HepG2 (cell line): ENCODE measurements around the gene DCAF4L1. TPM values are rescaled to one million over a fixed set of nuclear protein-coding genes. Genes with fewer than 3 reads are reported as not detected.
A peak's percentile ranks its signal among the peaks of the same experiment; 100 is the strongest.

Source experiments
- DPF2 ChIP-seq: sonication (generic); formaldehyde crosslinking; IDR thresholded peaks from 2 replicates; pipeline ENCODE4 v1.4.0; 2020; ENCODE audit warnings: mild to moderate bottlenecking, low read depth, missing genetic modification reagents, borderline replicate concordance
- FOXO4 ChIP-seq: sonication (generic); formaldehyde crosslinking; conservative IDR thresholded peaks from 2 replicates; pipeline ENCODE4 v1.8.1; 2023; ENCODE audit warnings: missing genetic modification reagents
- HOXA3 ChIP-seq: sonication (generic); formaldehyde crosslinking; IDR thresholded peaks from 2 replicates; pipeline ENCODE4 v1.5.0; 2020; ENCODE audit warnings: missing genetic modification reagents
- JUN ChIP-seq: sonication (generic); formaldehyde crosslinking; IDR thresholded peaks from 2 replicates; pipeline ENCODE4 v1.4.0; 2020; ENCODE audit warnings: mild to moderate bottlenecking, missing genetic modification reagents
- SNAPC4 ChIP-seq: sonication (generic); formaldehyde crosslinking; IDR thresholded peaks from 2 replicates; pipeline ENCODE4 v1.4.0; 2020; ENCODE audit warnings: mild to moderate bottlenecking, missing genetic modification reagents
- U2AF2 ChIP-seq: fragments of 200-400 bp; formaldehyde crosslinking; IDR thresholded peaks from 2 replicates; pipeline ENCODE4 v1.6.1; 2017; ENCODE audit warnings: low read depth, mild to moderate bottlenecking, low read length
- ZNF770 ChIP-seq: sonication (generic); formaldehyde crosslinking; IDR thresholded peaks from 2 replicates; pipeline ENCODE4 v1.5.0; 2020; ENCODE audit warnings: mild to moderate bottlenecking, missing genetic modification reagents
- polyA plus RNA-seq, 8 experiments: library from polyadenylated mRNA; depleted of rRNA in 3 of 8; stranded (reverse) in 7 of 8; unstranded in 1 of 8; fragments of >200 nt; fragmentation: Illumina TruSeq in 4 of 8; extraction: Trizol in 4 of 8; gene quantifications; 2 replicates each; pipeline versions ENCODE4 v1.2.1 to v1.2.3, GENCODE V29; 2011 to 2016; ENCODE audit warnings: low read depth in 4 of 8, missing spikeins in 1 of 8, mixed read lengths in 1 of 8; ENCODE audit not compliant: insufficient read depth in 1 of 8
- total RNA-seq, 5 experiments: library from RNA; depleted of rRNA; stranded (reverse); fragments of >200 nt; fragmentation: Illumina TruSeq; extraction: Trizol; gene quantifications; 2 replicates each; pipeline ENCODE4 v1.2.3, GENCODE V29; 2016; ENCODE audit warnings: low read depth in 1 of 5
- TF ChIP-seq, protein P1 (sequence below): sonication (generic); formaldehyde crosslinking; conservative IDR thresholded peaks from 2 replicates; pipeline ENCODE4 v1.8.0; 2022; ENCODE audit warnings: mild to moderate bottlenecking, moderate library complexity, missing genetic modification reagents
- TF ChIP-seq, protein P2 (sequence below): sonication (generic); formaldehyde crosslinking; IDR thresholded peaks from 2 replicates; pipeline ENCODE4 v1.4.0; 2020; ENCODE audit warnings: missing genetic modification reagents, borderline replicate concordance
- TF ChIP-seq, protein P3 (sequence below): sonication (generic); formaldehyde crosslinking; IDR thresholded peaks from 2 replicates; pipeline ENCODE4 v1.5.1; 2020; ENCODE audit warnings: mild to moderate bottlenecking, missing genetic modification reagents, moderate library complexity

The DCAF4L1 gene
- total and polyA plus RNA-seq, 2 of the 13 experiments (the other 11 are each of a cell fraction or from before 2014, with no cell fraction given) = 0.05 to 0.09 TPM

GRCh38 chr4:41934514-41934900 lies 47.0 kb upstream of the DCAF4L1 start (continued):
- peak; percentile 12; the same call in 1 of the 2 replicates for TF ChIP-seq SNAPC4
- TF ChIP-seq, protein P1, sequence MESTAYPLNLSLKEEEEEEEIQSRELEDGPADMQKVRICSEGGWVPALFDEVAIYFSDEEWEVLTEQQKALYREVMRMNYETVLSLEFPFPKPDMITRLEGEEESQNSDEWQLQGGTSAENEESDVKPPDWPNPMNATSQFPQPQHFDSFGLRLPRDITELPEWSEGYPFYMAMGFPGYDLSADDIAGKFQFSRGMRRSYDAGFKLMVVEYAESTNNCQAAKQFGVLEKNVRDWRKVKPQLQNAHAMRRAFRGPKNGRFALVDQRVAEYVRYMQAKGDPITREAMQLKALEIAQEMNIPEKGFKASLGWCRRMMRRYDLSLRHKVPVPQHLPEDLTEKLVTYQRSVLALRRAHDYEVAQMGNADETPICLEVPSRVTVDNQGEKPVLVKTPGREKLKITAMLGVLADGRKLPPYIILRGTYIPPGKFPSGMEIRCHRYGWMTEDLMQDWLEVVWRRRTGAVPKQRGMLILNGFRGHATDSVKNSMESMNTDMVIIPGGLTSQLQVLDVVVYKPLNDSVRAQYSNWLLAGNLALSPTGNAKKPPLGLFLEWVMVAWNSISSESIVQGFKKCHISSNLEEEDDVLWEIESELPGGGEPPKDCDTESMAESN (CRISPR knock-in tag) = no peak
- no peak for TF ChIP-seq FOXO4 (CRISPR knock-in tag)
- TF ChIP-seq HOXA3 (CRISPR knock-in tag) = no peak
- no peak for TF ChIP-seq U2AF2
- no peak for TF ChIP-seq DPF2 (CRISPR knock-in tag)
- 0 out of 2 replicates have a peak, but pooled peaks have one; percentile 13 for TF ChIP-seq ZNF770 (CRISPR knock-in tag)
- no peak for TF ChIP-seq JUN (CRISPR knock-in tag)
- TF ChIP-seq, protein P2, sequence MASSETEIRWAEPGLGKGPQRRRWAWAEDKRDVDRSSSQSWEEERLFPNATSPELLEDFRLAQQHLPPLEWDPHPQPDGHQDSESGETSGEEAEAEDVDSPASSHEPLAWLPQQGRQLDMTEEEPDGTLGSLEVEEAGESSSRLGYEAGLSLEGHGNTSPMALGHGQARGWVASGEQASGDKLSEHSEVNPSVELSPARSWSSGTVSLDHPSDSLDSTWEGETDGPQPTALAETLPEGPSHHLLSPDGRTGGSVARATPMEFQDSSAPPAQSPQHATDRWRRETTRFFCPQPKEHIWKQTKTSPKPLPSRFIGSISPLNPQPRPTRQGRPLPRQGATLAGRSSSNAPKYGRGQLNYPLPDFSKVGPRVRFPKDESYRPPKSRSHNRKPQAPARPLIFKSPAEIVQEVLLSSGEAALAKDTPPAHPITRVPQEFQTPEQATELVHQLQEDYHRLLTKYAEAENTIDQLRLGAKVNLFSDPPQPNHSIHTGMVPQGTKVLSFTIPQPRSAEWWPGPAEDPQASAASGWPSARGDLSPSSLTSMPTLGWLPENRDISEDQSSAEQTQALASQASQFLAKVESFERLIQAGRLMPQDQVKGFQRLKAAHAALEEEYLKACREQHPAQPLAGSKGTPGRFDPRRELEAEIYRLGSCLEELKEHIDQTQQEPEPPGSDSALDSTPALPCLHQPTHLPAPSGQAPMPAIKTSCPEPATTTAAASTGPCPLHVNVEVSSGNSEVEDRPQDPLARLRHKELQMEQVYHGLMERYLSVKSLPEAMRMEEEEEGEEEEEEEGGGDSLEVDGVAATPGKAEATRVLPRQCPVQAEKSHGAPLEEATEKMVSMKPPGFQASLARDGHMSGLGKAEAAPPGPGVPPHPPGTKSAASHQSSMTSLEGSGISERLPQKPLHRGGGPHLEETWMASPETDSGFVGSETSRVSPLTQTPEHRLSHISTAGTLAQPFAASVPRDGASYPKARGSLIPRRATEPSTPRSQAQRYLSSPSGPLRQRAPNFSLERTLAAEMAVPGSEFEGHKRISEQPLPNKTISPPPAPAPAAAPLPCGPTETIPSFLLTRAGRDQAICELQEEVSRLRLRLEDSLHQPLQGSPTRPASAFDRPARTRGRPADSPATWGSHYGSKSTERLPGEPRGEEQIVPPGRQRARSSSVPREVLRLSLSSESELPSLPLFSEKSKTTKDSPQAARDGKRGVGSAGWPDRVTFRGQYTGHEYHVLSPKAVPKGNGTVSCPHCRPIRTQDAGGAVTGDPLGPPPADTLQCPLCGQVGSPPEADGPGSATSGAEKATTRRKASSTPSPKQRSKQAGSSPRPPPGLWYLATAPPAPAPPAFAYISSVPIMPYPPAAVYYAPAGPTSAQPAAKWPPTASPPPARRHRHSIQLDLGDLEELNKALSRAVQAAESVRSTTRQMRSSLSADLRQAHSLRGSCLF = peak; percentile 18; the same call in 1 of the 2 replicates
- TF ChIP-seq, protein P3, sequence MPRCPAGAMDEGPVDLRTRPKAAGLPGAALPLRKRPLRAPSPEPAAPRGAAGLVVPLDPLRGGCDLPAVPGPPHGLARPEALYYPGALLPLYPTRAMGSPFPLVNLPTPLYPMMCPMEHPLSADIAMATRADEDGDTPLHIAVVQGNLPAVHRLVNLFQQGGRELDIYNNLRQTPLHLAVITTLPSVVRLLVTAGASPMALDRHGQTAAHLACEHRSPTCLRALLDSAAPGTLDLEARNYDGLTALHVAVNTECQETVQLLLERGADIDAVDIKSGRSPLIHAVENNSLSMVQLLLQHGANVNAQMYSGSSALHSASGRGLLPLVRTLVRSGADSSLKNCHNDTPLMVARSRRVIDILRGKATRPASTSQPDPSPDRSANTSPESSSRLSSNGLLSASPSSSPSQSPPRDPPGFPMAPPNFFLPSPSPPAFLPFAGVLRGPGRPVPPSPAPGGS (CRISPR knock-in tag) = no peak
